ENCODE results near the gene VAV3. TPM values are rescaled to one million over a fixed set of nuclear protein-coding genes. Genes with fewer than 3 reads are reported as not detected.

VAV3 gene
- total and polyA plus RNA-seq, 2 of the 8 experiments (the other 6 are each of a cell fraction or from before 2014, with no cell fraction given) = 2.9 to 7.9 TPM

DNA sequence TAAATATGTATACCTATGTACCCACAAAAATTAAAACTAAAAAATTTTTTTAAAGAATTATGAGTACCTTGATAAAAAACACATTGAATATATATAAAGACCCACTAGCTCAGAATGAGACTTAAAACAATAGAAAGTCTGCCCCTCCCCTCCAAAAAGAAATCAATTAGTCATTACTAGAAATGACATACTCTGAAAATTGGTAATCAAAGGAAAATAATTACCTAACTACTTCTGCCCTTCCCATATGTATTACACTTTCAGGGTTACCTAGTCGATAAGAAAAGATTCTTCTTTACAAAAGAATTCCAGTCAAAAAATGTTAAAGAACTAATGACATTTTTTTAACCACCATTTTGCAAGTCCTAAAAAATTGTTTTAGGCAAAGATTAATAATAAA is 34.7 kb downstream of the VAV3 start:
- Histone ChIP-seq H3K79me2 (ENCODE audit: control insufficient read depth in 1 of 2, insufficient read depth in 2 of 2, low read length in 2 of 2) (peaks cover 0 to 6% of the 10 kb centered on the region in 2 experiments; a peak in 2 of 4 replicates), H3K18ac (ENCODE audit: extremely low read depth, low read length) (no peak overlapping the region), H2AK5ac (ENCODE audit: low read depth, low read length) (no peak overlapping the region), H2BK15ac (ENCODE audit: low read length) (no peak overlapping the region), H3K79me1 (ENCODE audit: low read depth, low read length) (no peaks in the 10 kb centered on the region), H3K23me2 (ENCODE audit: low read depth, low read length) (no peaks in the 10 kb centered on the region), H3K9me3 (ENCODE audit: insufficient read depth in 2 of 2, low read depth in 1 of 2, low read length in 1 of 2) (no peaks in the 10 kb centered on the region), H3K9ac (replicated peaks in 1 of 4; ENCODE audit: extremely low read depth in 1 of 4, low read depth in 3 of 4, low read length in 3 of 4) (no peak overlapping the region), H3K56ac (replicated peaks; ENCODE audit: insufficient read length, low read depth, low read length) (no peak overlapping the region), H2AFZ (ENCODE audit: low read length) (no peak overlapping the region), H3K14ac (ENCODE audit: insufficient read length) (no peak overlapping the region), H4K20me1 (replicated peaks in 1 of 2; ENCODE audit: control insufficient read depth in 1 of 2, insufficient read depth in 2 of 2, low read length in 2 of 2) (no peaks in the 10 kb centered on the region), H4K8ac (ENCODE audit: extremely low read depth, insufficient read depth, low read length) (no peak overlapping the region), H3K4me2 (ENCODE audit: insufficient read depth in 1 of 2, low read depth in 2 of 2, low read length in 2 of 2) (no peak overlapping the region), H2BK20ac (ENCODE audit: low read length) (no peak overlapping the region), H3K4me3 (ENCODE audit: extremely low read depth in 1 of 4, insufficient read depth in 2 of 4, low read depth in 3 of 4, low read length in 4 of 4) (no peak overlapping the region), H3K27me3 (replicated peaks in 1 of 4; ENCODE audit: control insufficient read depth in 3 of 4, extremely low read depth in 1 of 4, insufficient read depth in 3 of 4, low read length in 3 of 4) (no peaks in the 10 kb centered on the region), H3K36me3 (ENCODE audit: control insufficient read depth in 2 of 4, insufficient read depth in 4 of 4, low read length in 3 of 4) (no peaks in the 10 kb centered on the region), H3K4me1 (replicated peaks in 1 of 4; ENCODE audit: control insufficient read depth in 3 of 4, insufficient read depth in 4 of 4, low read length in 3 of 4) (peaks cover 0 to 6% (median 2%) of the 10 kb centered on the region in 4 experiments; a peak in 4 of 7 replicates), H3K27ac (ENCODE audit: low read depth, low read length) (no peak overlapping the region), H4K91ac (replicated peaks; ENCODE audit: insufficient read length, low read length) (no peak overlapping the region), H3K23ac (ENCODE audit: insufficient read length) (no peak overlapping the region), H4K5ac (ENCODE audit: insufficient read length, low read depth, low read length) (no peak overlapping the region), H2BK12ac (ENCODE audit: low read depth, low read length) (no peak overlapping the region), H2BK120ac (replicated peaks; ENCODE audit: low read depth, low read length) (no peak overlapping the region), H3K4ac (replicated peaks; ENCODE audit: insufficient read length, low read depth, low read length) (no peak overlapping the region), H2BK5ac (ENCODE audit: low read depth, low read length) (no peak overlapping the region)
- DNase-seq (ENCODE audit: low read depth in 1 of 2, low spot score in 2 of 2) (no peak), FAIRE-seq (no peak)
- CTCF ChIA-PET (ENCODE audit: partially characterized antibody) = interaction anchor here (1.0 kb wide), 1 partner anchor 20 kb away, joined by 4 read pairs; no protein-coding TSS in a partner anchor
- WGBS, 2 experiments (ENCODE audit: extremely low coverage in 1 of 2, insufficient coverage in 1 of 2, insufficient read length in 1 of 2, insufficient replicate concordance in 2 of 2, low coverage in 1 of 2, low lambda C conversion rate in 2 of 2, missing lambda C conversion rate in 1 of 2) = 86% methylated on average over 1 of the region's 1 CpG; no CpG with 5 or more reads in 1 of the 2 experiments
- POLR2A ChIA-PET (ENCODE audit: partially characterized antibody) = no interaction called here
- TF ChIP-seq CTBP2 (IDR thresholded peaks at IDR 0.05; ENCODE audit: borderline replicate concordance, insufficient read depth, insufficient read length, low read length) = no peak
- TF ChIP-seq, protein P1, sequence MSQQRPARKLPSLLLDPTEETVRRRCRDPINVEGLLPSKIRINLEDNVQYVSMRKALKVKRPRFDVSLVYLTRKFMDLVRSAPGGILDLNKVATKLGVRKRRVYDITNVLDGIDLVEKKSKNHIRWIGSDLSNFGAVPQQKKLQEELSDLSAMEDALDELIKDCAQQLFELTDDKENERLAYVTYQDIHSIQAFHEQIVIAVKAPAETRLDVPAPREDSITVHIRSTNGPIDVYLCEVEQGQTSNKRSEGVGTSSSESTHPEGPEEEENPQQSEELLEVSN (IDR thresholded peaks at IDR 0.05) = no peak
- TF ChIP-seq SAP30 (IDR thresholded peaks at IDR 0.05; ENCODE audit: insufficient read depth, insufficient replicate concordance, low read length) = no peak
- TF ChIP-seq JUND (IDR thresholded peaks at IDR 0.05; ENCODE audit: low read length) = no peak
- TF ChIP-seq FOSL1 (IDR thresholded peaks at IDR 0.05; ENCODE audit: insufficient read depth, low read depth, low read length) = no peak
- TF ChIP-seq SIRT6 (IDR thresholded peaks at IDR 0.05; ENCODE audit: low read length) = no peak
